ENCODE data around the gene VAC14.
"Not testable (repeated sequence)": the region's sequence is repeated elsewhere in the genome, so short reads cannot be mapped to it uniquely, and the experiment has no call there.

VAC14 gene

DNA sequence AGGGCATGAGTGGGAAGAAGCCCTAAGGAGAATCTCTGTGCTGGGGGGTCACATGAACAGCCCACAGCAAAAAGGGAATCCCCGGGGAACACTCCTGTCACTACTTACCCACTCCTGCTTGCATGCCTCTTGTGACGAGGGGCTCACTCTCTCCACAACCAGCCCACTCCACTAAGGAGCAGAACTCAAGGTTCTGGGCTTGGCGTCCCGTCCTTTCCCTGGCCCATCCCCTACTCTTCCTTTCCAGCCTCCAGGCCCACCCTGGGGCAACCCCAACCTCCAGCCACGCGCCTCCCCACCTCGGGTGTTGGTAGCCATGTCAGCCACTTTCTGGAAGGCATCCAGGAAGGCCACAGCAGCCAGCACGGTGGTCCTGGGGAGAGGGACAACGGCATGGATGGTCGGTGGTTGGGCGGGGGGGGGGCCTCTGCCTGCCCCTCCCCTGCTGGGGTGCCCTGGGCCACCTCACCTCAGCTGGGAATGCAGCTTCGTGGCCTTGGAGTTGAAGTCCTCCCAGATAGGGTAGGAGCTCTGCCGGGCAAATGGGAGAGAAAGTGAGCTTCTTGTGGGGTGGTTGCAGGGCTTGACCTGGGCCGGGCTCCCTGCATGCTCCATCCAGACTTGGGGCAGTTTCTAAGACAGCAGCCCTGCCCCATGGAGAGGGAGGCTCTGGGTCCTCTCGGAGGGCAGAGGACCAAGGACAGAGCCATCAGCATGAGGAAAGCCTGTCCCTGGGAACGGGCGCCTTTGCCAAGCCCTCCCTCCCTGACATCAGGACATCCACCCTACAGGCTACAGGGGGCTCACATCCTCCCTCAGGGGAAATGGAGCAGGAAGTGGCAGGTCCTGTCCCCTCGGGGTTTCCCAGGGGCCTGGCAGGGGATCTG lies 120.2 kb downstream of the VAC14 start:
- H3K4me3 ChIP-seq (ENCODE audit: low read length), result no peak overlapping the region
- no peak overlapping the region for H3K27ac ChIP-seq (ENCODE audit: low read depth, low read length)
- no peak overlapping the region for H3K9ac ChIP-seq (ENCODE audit: low read depth, low read length)
- H3K27me3 ChIP-seq (ENCODE audit: insufficient read depth, low read length), result no peaks in the 10 kb centered on the region
- H3K36me3 ChIP-seq (ENCODE audit: insufficient read depth, low read length), result peaks cover 26% of the 10 kb centered on the region
- no peaks in the 10 kb centered on the region for H3K4me1 ChIP-seq (ENCODE audit: insufficient read depth, low read length)
- no peaks in the 10 kb centered on the region for H3K9me3 ChIP-seq (ENCODE audit: insufficient read depth, low read depth, low read length)
- WGBS, result 89% methylated on average over 18 of the region's 18 CpGs

DNA sequence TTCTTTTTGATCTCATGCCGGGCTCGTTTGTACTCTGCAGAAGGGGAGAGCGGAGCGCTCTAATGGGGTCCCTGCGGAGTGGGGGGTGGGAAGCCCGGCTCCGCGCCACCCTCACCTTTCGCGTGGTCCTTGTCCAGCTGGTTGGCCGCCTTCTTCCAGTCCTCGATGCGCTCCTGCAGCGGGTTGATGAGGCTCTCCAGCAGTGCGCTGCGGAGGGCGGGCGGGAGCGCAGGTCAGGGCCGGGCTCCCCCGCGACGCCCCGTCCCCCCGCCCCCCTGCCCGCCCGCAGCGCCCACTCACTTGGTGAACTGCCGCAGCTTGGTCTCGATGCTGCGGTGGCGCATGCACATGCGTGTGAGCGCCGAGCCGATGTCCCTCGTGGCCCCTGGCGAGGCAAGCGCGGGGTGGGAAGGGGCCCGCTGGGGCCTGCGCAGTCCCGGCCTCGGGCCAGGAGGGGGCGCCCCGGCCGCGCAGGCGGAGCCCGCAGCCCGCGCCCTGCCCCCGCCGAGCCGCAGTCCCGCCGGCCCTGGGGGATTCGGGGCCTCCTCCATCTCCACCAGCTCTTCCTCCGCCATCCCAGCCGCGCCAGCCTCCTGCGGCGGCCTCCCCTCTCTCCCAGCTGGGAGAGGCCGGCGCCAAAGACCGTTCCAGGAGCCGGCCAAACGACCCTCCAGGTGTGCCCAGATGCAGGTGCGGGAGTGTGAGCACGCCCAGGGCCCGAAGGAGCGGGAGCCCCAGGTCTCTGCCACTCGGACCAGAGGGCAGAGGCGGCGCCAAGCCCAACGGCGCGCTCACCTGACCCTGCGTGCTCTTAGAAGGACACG lies 121.1 kb downstream of the VAC14 start:
- H3K36me3 ChIP-seq (ENCODE audit: insufficient read depth, low read length), result peaks cover 26% of the 10 kb centered on the region
- no peaks in the 10 kb centered on the region for H3K27me3 ChIP-seq (ENCODE audit: insufficient read depth, low read length)
- H3K4me3 ChIP-seq (ENCODE audit: low read length), result peak overlapping the region; percentile 33
- 40% methylated on average over 80 of the region's 80 CpGs for WGBS
- H3K4me1 ChIP-seq (ENCODE audit: insufficient read depth, low read length), result no peaks in the 10 kb centered on the region
- no peak overlapping the region for H3K9ac ChIP-seq (ENCODE audit: low read depth, low read length)
- H3K9me3 ChIP-seq (ENCODE audit: insufficient read depth, low read depth, low read length), result no peaks in the 10 kb centered on the region
- no peak overlapping the region for H3K27ac ChIP-seq (ENCODE audit: low read depth, low read length)

DNA sequence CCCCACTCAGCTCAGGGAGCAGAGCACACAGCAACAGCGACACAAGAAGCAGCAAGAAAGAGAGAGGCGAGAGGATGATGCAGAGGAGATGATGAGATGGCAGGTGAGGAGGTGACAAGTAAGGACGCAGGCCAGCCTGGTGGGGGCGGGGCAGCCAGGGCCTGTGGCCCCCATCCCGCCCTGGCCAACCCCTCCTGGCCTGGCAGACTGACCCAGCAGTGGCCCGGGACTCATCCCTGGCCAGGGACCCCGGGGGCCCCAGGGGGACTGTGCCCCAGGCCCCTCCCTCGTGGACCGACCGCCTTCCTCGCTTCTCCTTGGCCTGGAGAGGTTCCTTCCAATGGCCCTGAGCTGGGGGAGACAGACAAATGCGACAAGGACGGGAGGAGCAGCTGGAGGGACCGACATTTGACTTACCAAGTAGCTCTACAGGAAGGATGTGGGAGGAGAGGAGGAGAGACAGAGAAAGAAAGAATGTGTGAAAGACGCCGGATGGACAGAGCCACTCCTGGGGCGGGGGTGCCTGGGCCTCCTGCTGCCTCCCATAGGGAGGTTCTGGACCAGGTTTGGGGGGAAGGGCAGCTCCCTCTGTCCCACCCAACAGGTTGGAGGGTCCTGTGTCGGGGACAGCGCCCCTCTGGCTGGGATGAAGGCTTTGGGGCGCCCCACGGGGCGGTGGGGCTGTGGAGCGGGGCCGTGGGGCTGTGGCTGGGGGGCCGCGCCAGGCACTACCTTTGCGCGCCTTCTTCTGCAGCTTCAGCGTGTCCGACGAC lies 121.9 kb downstream of the VAC14 start:
- H3K9ac ChIP-seq (ENCODE audit: low read depth, low read length), result no peak overlapping the region
- H3K36me3 ChIP-seq (ENCODE audit: insufficient read depth, low read length), result peaks cover 29% of the 10 kb centered on the region
- 75% methylated on average over 31 of the region's 31 CpGs for WGBS
- H3K27me3 ChIP-seq (ENCODE audit: insufficient read depth, low read length), result no peaks in the 10 kb centered on the region
- H3K9me3 ChIP-seq (ENCODE audit: insufficient read depth, low read depth, low read length), result no peaks in the 10 kb centered on the region
- no peaks in the 10 kb centered on the region for H3K4me1 ChIP-seq (ENCODE audit: insufficient read depth, low read length)
- no peak overlapping the region for H3K4me3 ChIP-seq (ENCODE audit: low read length)
- no peak overlapping the region for H3K27ac ChIP-seq (ENCODE audit: low read depth, low read length)

DNA sequence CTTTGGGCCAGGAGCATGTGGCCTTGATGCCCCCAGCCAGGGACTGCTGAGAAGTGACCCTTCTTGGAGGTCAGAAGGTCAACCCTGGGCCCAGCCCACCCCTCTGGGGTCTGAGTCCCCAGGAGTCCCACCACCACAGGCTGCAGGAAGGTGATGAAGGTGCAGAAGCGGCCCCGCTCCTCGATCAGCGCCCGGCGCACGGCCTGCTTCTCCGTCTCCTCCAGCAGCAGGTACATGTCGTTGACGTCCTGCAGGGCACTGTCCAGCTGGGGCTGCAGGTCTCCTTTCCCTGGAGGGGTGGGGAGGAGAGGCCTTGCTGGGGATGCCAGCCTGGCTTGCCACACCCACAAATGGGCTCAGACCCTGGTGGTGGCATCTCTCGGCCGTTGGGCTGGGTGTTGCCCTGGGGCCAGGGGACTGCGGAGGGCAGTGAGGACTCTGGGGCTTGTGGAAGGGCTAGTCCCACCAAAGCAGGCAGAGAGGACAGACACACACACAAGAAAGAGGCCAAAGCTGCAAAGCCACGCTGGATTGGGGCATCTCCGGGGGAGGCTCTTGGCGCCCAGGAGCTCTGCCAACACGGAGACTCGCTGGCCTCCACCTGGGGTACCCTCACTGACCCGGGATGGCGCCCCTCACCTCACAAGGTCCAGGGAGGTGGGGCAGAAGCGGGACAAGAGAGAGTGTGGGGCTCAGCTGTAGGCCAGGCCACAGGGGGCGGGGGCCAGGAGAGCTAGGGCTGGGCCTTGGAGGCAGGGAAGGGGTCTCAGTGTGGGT lies 122.6 kb downstream of the VAC14 start:
- H3K4me1 ChIP-seq (ENCODE audit: insufficient read depth, low read length), result no peaks in the 10 kb centered on the region
- H3K27ac ChIP-seq (ENCODE audit: low read depth, low read length), result no peak overlapping the region
- H3K36me3 ChIP-seq (ENCODE audit: insufficient read depth, low read length), result peaks cover 36% of the 10 kb centered on the region
- H3K4me3 ChIP-seq (ENCODE audit: low read length), result no peak overlapping the region
- WGBS, result 95% methylated on average over 22 of the region's 22 CpGs
- no peaks in the 10 kb centered on the region for H3K27me3 ChIP-seq (ENCODE audit: insufficient read depth, low read length)
- H3K9me3 ChIP-seq (ENCODE audit: insufficient read depth, low read depth, low read length), result no peaks in the 10 kb centered on the region
- no peak overlapping the region for H3K9ac ChIP-seq (ENCODE audit: low read depth, low read length)

DNA sequence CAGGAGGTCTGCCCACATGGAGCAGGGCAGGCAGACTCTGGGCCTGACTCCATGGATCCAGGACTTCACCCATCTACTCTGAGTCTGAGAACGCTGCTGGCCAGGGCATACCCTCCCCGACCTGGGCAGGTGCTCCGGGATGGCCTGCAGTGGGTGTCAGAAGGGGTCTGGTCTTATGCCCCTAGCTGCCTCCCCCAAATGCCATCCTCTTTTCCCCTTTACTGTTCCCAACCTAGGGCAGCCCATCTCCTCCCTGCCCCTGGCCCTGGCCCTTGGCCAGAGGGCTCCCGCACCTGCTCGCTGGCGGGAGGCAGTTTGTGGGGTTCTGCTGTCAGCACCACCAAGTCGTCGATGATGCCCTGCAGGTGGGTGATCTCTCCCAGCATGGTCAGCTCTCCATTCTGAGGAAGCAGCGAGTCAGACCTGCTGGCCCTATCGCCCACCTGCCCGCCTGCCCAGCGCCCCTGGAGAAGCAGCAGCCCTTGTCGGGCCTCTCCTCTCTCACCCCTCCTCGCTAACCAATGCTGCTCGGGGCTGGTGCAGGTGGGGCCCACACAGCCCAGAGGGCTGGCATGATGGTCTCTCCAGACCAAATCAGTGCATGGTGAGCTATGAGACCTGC lies 123.3 kb downstream of the VAC14 start:
- H3K36me3 ChIP-seq (ENCODE audit: insufficient read depth, low read length), result peaks cover 43% of the 10 kb centered on the region
- WGBS, result 95% methylated on average over 15 of the region's 15 CpGs

DNA sequence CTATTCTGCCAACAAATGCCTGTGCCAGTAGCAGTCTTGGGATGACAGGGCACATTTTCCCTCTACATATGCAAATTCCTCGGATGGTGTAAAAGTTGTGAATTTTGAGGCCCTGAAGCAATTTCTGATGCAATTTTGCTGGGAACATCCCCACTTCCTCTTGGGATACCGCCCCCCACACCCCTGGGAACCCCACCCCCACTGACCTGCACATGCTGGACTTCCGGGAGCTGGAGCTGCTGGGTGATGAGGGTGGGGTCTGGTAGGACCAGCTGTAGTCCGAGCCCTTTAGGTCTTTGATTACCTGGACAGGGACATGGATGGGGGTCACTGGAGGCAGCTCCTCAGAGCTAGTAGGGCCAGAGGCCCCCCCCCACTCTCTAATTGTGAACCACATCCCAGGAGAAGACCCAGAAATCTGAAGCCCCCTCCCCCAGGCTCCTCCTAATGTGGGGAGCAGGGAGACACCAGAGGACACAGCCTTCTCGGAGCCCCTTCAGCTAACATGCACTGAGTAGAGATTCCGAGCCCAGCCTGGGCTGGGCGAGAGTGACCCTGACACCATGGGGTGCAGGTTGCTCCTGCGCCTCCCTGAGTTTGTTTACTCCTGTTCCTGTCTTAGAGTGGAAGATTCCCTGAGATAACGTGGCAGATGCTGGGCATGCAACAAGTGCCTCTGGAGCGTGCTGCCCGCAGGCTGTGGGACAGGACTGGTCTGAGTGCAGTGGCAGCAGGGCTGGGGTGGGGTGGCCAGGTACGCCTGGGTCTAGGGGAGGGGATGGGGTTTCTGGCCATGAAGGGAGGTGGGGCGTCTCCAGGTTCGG lies 124.1 kb downstream of the VAC14 start:
- H3K9ac ChIP-seq (ENCODE audit: low read depth, low read length), result no peak overlapping the region
- H3K36me3 ChIP-seq (ENCODE audit: insufficient read depth, low read length), result peaks cover 48% of the 10 kb centered on the region
- 96% methylated on average over 13 of the region's 14 CpGs for WGBS

More for the DNA sequence above, 123.3 kb downstream of the VAC14 start:
- no peaks in the 10 kb centered on the region for H3K9me3 ChIP-seq (ENCODE audit: insufficient read depth, low read depth, low read length)
- no peak overlapping the region for H3K27ac ChIP-seq (ENCODE audit: low read depth, low read length)
- no peaks in the 10 kb centered on the region for H3K4me1 ChIP-seq (ENCODE audit: insufficient read depth, low read length)
- no peaks in the 10 kb centered on the region for H3K27me3 ChIP-seq (ENCODE audit: insufficient read depth, low read length)
- no peak overlapping the region for H3K9ac ChIP-seq (ENCODE audit: low read depth, low read length)
- no peak overlapping the region for H3K4me3 ChIP-seq (ENCODE audit: low read length)

DNA sequence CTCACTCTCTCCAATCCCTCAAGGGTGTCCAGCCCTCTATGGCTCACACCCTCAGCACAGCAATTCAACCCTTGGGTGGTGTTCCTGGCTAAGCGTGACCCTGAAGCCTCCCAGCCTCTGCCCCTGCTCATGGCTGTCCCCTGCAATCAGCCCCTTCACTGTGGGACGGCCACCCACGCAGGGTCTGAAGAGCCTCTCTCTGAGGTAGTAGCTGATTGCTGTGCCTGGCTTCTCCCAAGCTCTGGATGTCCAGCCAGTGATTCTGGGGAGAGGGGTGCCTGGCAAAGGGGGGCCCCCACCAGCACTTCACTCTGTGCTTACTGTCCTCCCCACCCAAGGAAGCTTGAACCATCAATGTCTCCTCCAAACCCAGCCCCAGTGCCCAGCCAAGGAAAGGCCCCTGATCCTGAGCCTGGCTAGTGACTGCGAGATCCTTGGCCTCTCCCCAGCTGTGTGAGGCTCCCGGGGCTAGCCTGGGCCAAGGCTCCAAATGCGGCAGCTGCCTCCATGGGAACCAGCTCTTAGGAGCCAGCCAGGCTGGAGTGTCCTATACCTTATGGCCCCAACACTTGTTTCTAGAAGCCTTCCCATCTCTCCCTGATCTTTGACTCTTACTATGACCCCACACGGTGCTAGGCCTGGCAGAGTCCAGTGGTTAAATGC lies 125.0 kb downstream of the VAC14 start:
- Histone ChIP-seq H3K36me3 (ENCODE audit: insufficient read depth, low read length) (peaks cover 55% of the 10 kb centered on the region), H3K4me1 (ENCODE audit: insufficient read depth, low read length) (no peaks in the 10 kb centered on the region), H3K27ac (ENCODE audit: low read depth, low read length) (no peak overlapping the region), H3K9me3 (ENCODE audit: insufficient read depth, low read depth, low read length) (no peaks in the 10 kb centered on the region), H3K27me3 (ENCODE audit: insufficient read depth, low read length) (no peaks in the 10 kb centered on the region), H3K9ac (ENCODE audit: low read depth, low read length) (no peak overlapping the region; the same call in 1 of the 2 replicates), H3K4me3 (ENCODE audit: low read length) (no peak overlapping the region)
- 93% methylated on average over 7 of the region's 7 CpGs for WGBS

More for the DNA sequence above, 124.1 kb downstream of the VAC14 start:
- Histone ChIP-seq H3K4me1 (ENCODE audit: insufficient read depth, low read length) (no peaks in the 10 kb centered on the region), H3K27ac (ENCODE audit: low read depth, low read length) (no peak overlapping the region), H3K4me3 (ENCODE audit: low read length) (no peak overlapping the region), H3K27me3 (ENCODE audit: insufficient read depth, low read length) (no peaks in the 10 kb centered on the region), H3K9me3 (ENCODE audit: insufficient read depth, low read depth, low read length) (no peaks in the 10 kb centered on the region)

DNA sequence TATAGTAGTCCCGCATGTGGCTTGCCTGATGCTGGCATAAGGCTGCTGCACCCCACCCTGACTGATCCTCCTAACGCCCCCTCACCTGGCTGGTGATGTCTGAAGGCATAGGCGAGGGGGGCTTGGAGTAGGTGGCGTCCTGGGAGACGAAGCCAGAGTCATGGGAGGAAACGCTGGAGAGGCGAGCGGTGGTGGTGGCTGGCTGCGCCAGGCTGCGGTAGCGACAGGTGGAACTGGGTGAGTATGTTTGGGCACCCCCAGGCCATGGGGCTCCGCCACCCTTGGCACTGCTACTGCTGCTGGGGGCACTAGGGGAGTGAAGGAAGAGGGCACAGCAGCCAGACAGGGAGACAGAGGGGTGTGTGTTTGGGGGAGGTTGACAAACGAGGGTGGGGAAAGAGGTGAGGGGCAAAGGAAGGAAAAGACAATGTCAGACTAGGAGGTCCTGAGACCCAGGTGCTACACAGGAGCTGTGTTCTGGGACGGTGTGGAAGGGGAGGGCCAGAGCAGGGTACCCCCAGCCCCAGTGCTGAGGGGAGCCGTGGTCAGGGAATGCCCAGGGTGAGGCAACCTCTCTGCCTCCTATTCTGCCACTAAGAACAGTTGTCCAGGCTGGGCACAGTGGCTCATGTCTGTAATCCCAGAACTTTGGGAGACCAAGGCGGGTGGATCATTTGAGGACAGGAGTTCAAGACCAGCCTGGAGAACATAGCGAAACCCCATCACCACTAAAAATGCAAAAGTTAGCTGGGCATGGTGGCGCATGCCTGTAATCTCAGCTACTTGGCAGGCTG lies 126.5 kb downstream of the VAC14 start:
- WGBS, result 95% methylated on average over 18 of the region's 18 CpGs

DNA sequence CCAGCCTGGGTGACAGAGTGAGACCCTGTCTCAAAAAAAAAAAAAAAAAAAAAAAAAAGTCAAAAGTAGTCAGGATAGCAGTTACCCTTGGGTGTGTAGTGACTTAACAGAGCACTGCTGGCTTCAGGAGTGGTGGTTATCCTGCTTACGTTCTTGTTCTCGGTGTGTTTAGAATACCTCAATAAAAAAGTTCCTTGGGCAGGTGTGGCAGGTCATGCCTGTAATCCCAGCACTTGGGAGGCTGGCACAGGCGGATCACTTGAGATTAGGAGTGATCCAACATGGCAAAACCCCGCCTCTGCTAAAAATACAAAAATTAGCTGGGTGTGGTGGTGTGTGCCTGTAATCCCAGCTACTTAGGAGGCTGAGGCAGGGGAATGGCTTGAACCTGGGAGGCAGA lies 130.0 kb downstream of the VAC14 start:
- not testable (repeated sequence) for H3K9ac ChIP-seq (ENCODE audit: low read depth, low read length); H3K4me1 ChIP-seq (ENCODE audit: insufficient read depth, low read length); H3K27me3 ChIP-seq (ENCODE audit: insufficient read depth, low read length); H3K9me3 ChIP-seq (ENCODE audit: insufficient read depth, low read depth, low read length); H3K27ac ChIP-seq (ENCODE audit: low read depth, low read length); H3K4me3 ChIP-seq (ENCODE audit: low read length)
- H3K36me3 ChIP-seq (ENCODE audit: insufficient read depth, low read length), result peaks cover 72% of the 10 kb centered on the region
- 97% methylated on average over 4 of the region's 4 CpGs for WGBS

More for the DNA sequence above, 126.5 kb downstream of the VAC14 start:
- no peaks in the 10 kb centered on the region for H3K4me1 ChIP-seq (ENCODE audit: insufficient read depth, low read length)
- H3K27ac ChIP-seq (ENCODE audit: low read depth, low read length), result no peak overlapping the region
- H3K4me3 ChIP-seq (ENCODE audit: low read length), result no peak overlapping the region
- H3K9me3 ChIP-seq (ENCODE audit: insufficient read depth, low read depth, low read length), result no peaks in the 10 kb centered on the region
- no peaks in the 10 kb centered on the region for H3K27me3 ChIP-seq (ENCODE audit: insufficient read depth, low read length)
- peaks cover 68% of the 10 kb centered on the region for H3K36me3 ChIP-seq (ENCODE audit: insufficient read depth, low read length)
- H3K9ac ChIP-seq (ENCODE audit: low read depth, low read length), result no peak overlapping the region
